ACC112 (cell line): ENCODE measurements around the gene PDIA2.
"Not testable (repeated sequence)": the region's sequence is repeated elsewhere in the genome, so short reads cannot be mapped to it uniquely, and the experiment has no call there.

ENCODE experiments used
- H2AFZ ChIP-seq: fragments of 200-600 bp; sonication (generic); one replicate; pipeline ENCODE4 v1.6.0; 2017; ENCODE audit warnings: antibody characterized with exemption, low read length; ENCODE audit not compliant: unreplicated experiment
- H3K27ac ChIP-seq: fragments of 200-600 bp; sonication (generic); 2 replicates; pipeline ENCODE4 v1.5.1; 2014; ENCODE audit warnings: low read depth, mild to moderate bottlenecking, antibody characterized with exemption, low read length, moderate library complexity
- H3K27me3 ChIP-seq: fragments of 200-600 bp; sonication (generic); 2 replicates; pipeline ENCODE4 v1.6.1; 2014; ENCODE audit warnings: mild to moderate bottlenecking, antibody characterized with exemption, low read length, moderate library complexity, mixed read lengths; ENCODE audit not compliant: insufficient read depth
- H3K36me3 ChIP-seq: fragments of 200-600 bp; sonication (generic); 2 replicates; pipeline ENCODE4 v1.6.1; 2016; ENCODE audit warnings: mild to moderate bottlenecking, antibody characterized with exemption, low read length, moderate library complexity, mixed read lengths; ENCODE audit not compliant: insufficient read depth
- H3K4me1 ChIP-seq: fragments of 200-600 bp; sonication (generic); one replicate; pipeline ENCODE4 v1.6.1; 2016; ENCODE audit warnings: low read length, mixed read lengths; ENCODE audit not compliant: insufficient read depth, unreplicated experiment, control insufficient read depth
- H3K4me3 ChIP-seq: fragments of 200-600 bp; sonication (generic); 2 replicates; pipeline ENCODE4 v1.5.1; 2014; ENCODE audit warnings: mild to moderate bottlenecking, low read depth, low read length
- H3K79me2 ChIP-seq: fragments of 200-600 bp; sonication (generic); one replicate; pipeline ENCODE4 v1.6.0; 2016; ENCODE audit warnings: low read length; ENCODE audit not compliant: control insufficient read depth, unreplicated experiment, insufficient read depth

The PDIA2 gene

DNA sequence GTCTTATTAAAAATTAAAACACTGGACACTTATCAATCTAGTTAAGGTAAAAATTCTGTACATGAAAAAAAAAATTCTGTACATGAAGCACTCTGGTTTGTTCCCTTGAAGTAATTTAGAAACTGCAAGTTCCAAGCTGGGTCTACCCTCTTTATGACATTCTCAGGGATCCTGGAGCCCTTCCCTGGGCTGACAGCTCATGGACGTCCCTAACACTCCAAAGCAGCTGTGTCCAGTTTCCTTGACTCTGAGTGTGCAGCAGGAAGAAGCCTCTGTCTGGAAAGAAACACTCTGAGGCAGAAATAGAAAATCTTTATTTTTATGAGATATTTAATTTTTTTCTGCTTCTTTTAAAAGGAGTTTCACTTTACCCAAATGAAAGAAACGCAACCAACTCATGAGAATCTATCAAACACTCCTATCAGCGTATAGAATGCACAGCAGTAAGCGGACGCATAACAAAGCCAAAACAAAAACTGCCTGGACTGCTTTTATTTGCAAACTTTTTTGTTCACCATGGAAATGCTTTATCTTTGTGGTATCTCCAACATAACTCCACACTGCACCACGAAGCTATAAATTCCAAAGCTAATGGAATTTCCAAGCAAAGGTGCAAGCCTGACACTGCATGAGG lies 48.3 kb downstream of the PDIA2 start:
- H3K27ac ChIP-seq, H3K27me3 ChIP-seq, H2AFZ ChIP-seq, H3K4me3 ChIP-seq, H3K36me3 ChIP-seq: not testable (repeated sequence)
- Histone ChIP-seq H3K4me1 (peaks cover 12% of the 10 kb centered on the region), H3K79me2 (peaks cover 40% of the 10 kb centered on the region)

DNA sequence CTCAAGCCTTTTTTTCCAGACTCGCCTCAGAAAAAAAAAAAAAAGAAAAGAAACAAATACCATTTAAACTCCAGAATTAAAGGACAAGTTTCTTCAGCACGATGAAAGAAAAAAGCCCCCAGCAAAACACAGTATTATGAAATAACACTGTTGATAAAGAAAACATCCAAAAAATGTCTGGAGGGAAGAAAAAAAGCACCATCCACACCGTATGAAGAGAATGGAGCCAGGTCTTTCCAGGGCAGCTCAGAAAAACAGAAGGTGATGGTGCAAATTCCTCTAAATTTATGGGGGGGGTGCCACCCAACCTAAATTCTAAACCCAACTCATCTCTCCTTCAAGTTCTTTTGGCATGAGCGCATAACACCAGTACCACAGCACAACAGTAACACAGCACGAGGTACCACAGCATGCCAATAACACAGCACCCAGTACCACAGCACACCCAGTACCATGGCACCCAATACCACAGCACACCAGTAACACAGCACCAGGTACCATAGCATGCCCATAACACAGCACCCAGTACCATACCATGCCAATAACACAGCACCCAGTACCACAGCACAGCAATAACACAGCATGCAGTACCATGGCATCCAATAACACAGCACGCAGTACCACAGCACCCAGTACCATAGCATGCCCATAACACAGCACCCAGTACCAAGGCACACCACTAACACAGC lies 50.6 kb downstream of the PDIA2 start:
- no peak overlapping the region for H2AFZ ChIP-seq
- H3K27ac ChIP-seq = no peak overlapping the region
- H3K36me3 ChIP-seq = no peaks in the 10 kb centered on the region
- H3K27me3 ChIP-seq = no peaks in the 10 kb centered on the region
- peaks cover 54% of the 10 kb centered on the region for H3K79me2 ChIP-seq
- no peak overlapping the region for H3K4me3 ChIP-seq
- H3K4me1 ChIP-seq = no peaks in the 10 kb centered on the region

DNA sequence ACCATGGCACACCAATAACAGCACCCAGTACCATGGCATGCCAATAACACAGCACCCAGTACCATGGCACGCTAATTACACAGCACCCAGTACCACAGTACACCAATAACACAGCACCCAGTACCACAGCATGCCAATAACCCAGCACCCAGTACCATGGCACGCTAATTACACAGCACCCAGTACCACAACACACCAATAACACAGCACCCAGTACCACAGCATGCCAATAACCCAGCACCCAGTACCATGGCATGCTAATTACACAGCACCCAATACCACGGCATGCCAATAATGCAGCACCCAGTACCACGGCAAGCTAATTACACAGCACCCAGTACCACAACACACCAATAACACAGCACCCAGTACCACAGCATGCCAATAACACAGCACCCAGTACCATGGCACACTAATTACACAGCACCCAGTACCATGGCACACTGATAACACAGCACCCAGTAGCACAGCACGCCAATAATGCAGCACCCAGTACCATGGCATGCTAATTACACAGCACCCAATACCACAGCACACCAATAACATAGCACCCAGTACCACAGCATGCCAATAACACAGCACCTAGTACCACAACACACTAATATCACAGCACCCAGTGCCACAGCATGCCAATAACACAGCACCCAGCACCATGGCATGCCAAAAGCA lies 51.3 kb downstream of the PDIA2 start:
- not testable (repeated sequence) for H3K36me3 ChIP-seq, H3K4me1 ChIP-seq, H3K27me3 ChIP-seq, H3K4me3 ChIP-seq, H3K27ac ChIP-seq, H2AFZ ChIP-seq
- H3K79me2 ChIP-seq = peaks cover 58% of the 10 kb centered on the region

DNA sequence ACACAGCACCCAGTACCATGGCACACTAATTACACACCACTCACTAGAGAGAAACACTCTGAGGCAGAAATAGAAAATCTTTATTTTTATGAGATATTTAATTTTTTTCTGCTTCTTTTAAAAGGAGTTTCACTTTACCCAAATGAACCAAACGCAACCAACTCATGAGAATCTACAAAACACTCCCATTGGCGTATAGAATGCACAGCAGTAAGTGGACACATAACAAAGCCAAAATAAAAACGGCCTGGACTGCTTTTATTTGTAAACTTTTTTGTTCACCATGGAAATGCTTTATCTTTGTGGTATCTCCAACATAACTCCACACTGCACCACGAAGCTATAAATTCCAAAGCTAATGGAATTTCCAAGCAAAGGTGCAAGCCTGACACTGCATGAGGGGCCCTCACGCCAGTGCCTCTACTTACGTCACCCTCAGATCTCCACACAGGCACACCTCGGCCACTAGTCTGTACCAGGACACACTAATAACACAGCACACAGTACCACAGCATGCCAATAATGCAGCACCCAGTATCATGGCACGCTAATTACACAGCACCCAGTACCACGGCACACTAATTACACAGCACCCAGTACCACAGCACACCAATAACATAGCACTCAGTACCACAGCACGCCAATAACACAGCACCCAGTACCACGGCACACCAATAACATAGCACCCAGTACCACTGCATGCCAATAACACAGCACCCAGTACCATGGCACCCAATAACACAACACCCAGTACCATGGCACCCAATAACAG lies 52.1 kb downstream of the PDIA2 start:
- H2AFZ ChIP-seq, H3K27ac ChIP-seq, H3K4me3 ChIP-seq, H3K36me3 ChIP-seq, H3K27me3 ChIP-seq, H3K4me1 ChIP-seq: not testable (repeated sequence)
- H3K79me2 ChIP-seq = peaks cover 59% of the 10 kb centered on the region

DNA sequence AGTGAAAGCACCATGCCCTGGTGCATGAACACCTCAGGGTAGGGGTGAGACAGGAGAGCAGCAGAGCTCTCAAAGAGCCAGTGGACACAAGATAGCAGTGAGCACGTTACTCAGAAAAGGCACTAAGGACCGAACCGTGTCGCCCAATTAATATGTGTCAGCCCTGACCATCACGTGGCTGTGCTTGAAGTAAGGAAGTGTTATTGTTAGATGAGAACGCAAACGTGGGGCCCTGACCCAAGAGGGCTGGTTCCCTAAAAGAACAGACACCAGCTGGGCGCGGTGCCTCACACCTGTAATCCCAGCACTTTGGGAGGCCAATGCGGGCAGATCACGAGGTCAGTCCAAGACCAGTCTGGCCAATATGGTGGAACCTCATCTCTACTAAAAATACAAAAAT lies 53.3 kb downstream of the PDIA2 start:
- no peak overlapping the region for H2AFZ ChIP-seq
- no peak overlapping the region for H3K4me3 ChIP-seq
- H3K36me3 ChIP-seq = no peaks in the 10 kb centered on the region
- no peaks in the 10 kb centered on the region for H3K4me1 ChIP-seq
- H3K79me2 ChIP-seq = peaks cover 63% of the 10 kb centered on the region
- H3K27me3 ChIP-seq = no peaks in the 10 kb centered on the region
- no peak overlapping the region for H3K27ac ChIP-seq
